H9 (cell line): ENCODE results near the gene CALN1. TPM values are rescaled to one million over a fixed set of nuclear protein-coding genes. Genes with fewer than 3 reads are reported as not detected.

ENCODE experiments used
- DNase-seq: peaks from one replicate; pipeline ENCODE4 v3.0.0-alpha.2; 2017
- H2AFZ ChIP-seq: one replicate; pipeline ENCODE4 v1.6.1; 2013; ENCODE audit warnings: mild to moderate bottlenecking, low read length, control low read depth, moderate library complexity
- H2AK5ac ChIP-seq: 2 replicates; pipeline ENCODE4 v1.6.1; 2013; ENCODE audit warnings: low read length, control low read depth, mixed read lengths; ENCODE audit not compliant: insufficient read length
- H2BK120ac ChIP-seq: one replicate; pipeline ENCODE4 v1.6.1; 2013; ENCODE audit warnings: low read depth, mild to moderate bottlenecking, low read length, control low read depth, inconsistent platforms; ENCODE audit not compliant: poor library complexity, severe bottlenecking
- H2BK12ac ChIP-seq: 2 replicates; pipeline ENCODE4 v1.6.1; 2013; ENCODE audit warnings: low read length, control low read depth, mixed read lengths, low read depth; ENCODE audit not compliant: insufficient read length
- H2BK15ac ChIP-seq: 2 replicates; pipeline ENCODE4 v1.6.1; 2013; ENCODE audit warnings: low read depth, low read length, control low read depth
- H2BK20ac ChIP-seq: one replicate; pipeline ENCODE4 v1.6.1; 2013; ENCODE audit warnings: low read depth, mild to moderate bottlenecking, low read length, control low read depth, inconsistent platforms; ENCODE audit not compliant: poor library complexity, severe bottlenecking
- H2BK5ac ChIP-seq: 2 replicates; pipeline ENCODE4 v1.6.1; 2013; ENCODE audit warnings: low read length, control low read depth, mixed read lengths; ENCODE audit not compliant: insufficient read length
- H3K14ac ChIP-seq: 2 replicates; pipeline ENCODE4 v1.6.1; 2013; ENCODE audit warnings: low read length, control low read depth; ENCODE audit not compliant: insufficient read depth
- H3K18ac ChIP-seq: 2 replicates; pipeline ENCODE4 v1.6.1; 2013; ENCODE audit warnings: low read depth, mild to moderate bottlenecking, mixed read lengths, low read length, control low read depth; ENCODE audit not compliant: insufficient read length
- H3K23ac ChIP-seq: 2 replicates; pipeline ENCODE4 v1.6.1; 2013; ENCODE audit warnings: low read length, control low read depth, mixed read lengths, low read depth; ENCODE audit not compliant: insufficient read length
- H3K23me2 ChIP-seq: 2 replicates; pipeline ENCODE4 v1.6.1; 2013; ENCODE audit warnings: low read depth, mild to moderate bottlenecking, mixed read lengths, low read length, control low read depth; ENCODE audit not compliant: insufficient read length, poor library complexity, severe bottlenecking
- H3K27ac ChIP-seq: 2 replicates; pipeline ENCODE4 v1.5.1; 2013; ENCODE audit warnings: low read length, control low read depth, mixed read lengths, low read depth; ENCODE audit not compliant: insufficient read length
- H3K27me3 ChIP-seq: 2 replicates; pipeline ENCODE4 v1.6.1; 2013; ENCODE audit warnings: low read length, control low read depth, inconsistent platforms; ENCODE audit not compliant: insufficient read depth
- H3K4ac ChIP-seq: 2 replicates; pipeline ENCODE4 v1.6.1; 2013; ENCODE audit warnings: low read depth, mild to moderate bottlenecking, control low read depth, inconsistent platforms, low read length, moderate library complexity
- H3K4me1 ChIP-seq: 2 replicates; pipeline ENCODE4 v1.6.1; 2013; ENCODE audit warnings: low read length, control low read depth, inconsistent platforms; ENCODE audit not compliant: insufficient read depth
- H3K4me2 ChIP-seq: 2 replicates; pipeline ENCODE4 v1.6.1; 2013; ENCODE audit warnings: low read length, control low read depth, mixed read lengths; ENCODE audit not compliant: insufficient read length, insufficient read depth
- H3K56ac ChIP-seq: 2 replicates; pipeline ENCODE4 v1.6.1; 2013; ENCODE audit warnings: low read depth, mild to moderate bottlenecking, mixed read lengths, low read length, control low read depth; ENCODE audit not compliant: insufficient read length
- H3K79me1 ChIP-seq: 2 replicates; pipeline ENCODE4 v1.6.1; 2013; ENCODE audit warnings: low read depth, mild to moderate bottlenecking, moderate library complexity, low read length, control low read depth, inconsistent platforms; ENCODE audit not compliant: insufficient read depth, poor library complexity, severe bottlenecking
- H3K79me2 ChIP-seq: 2 replicates; pipeline ENCODE4 v1.6.1; 2013; ENCODE audit warnings: low read length, control low read depth, inconsistent platforms; ENCODE audit not compliant: insufficient read depth
- H3K9ac ChIP-seq: 2 replicates; pipeline ENCODE4 v1.6.1; 2013; ENCODE audit warnings: low read length, control low read depth, mixed read lengths; ENCODE audit not compliant: insufficient read length; ENCODE audit errors: extremely low read depth
- H3K9me3 ChIP-seq: one replicate; pipeline ENCODE4 v1.6.1; 2013; ENCODE audit warnings: low read depth, low read length, inconsistent platforms; ENCODE audit not compliant: control insufficient read depth
- H3T11ph ChIP-seq: one replicate; pipeline ENCODE4 v1.6.1; 2013; ENCODE audit warnings: mild to moderate bottlenecking, low read length, control low read depth, inconsistent platforms
- H4K20me1 ChIP-seq: one replicate; pipeline ENCODE4 v1.6.1; 2013; ENCODE audit not compliant: control insufficient read depth, insufficient read length, insufficient read depth
- H4K5ac ChIP-seq: 2 replicates; pipeline ENCODE4 v1.6.1; 2013; ENCODE audit warnings: low read depth, mild to moderate bottlenecking, mixed read lengths, low read length, control low read depth; ENCODE audit not compliant: insufficient read length
- H4K8ac ChIP-seq: replicated peaks from 2 replicates; pipeline ENCODE4 v1.6.1; 2013; ENCODE audit warnings: low read length, control low read depth, mixed read lengths, low read depth; ENCODE audit not compliant: insufficient read length
- H4K91ac ChIP-seq: 2 replicates; pipeline ENCODE4 v1.6.1; 2013; ENCODE audit warnings: low read depth, mild to moderate bottlenecking, moderate library complexity, mixed read lengths, low read length, control low read depth; ENCODE audit not compliant: insufficient read length
- H3K27ac Mint-ChIP-seq, 3 experiments: 2 replicates in 2 of 3; 3 replicates in 1 of 3; pipeline ENCODE4 v1.8.0; 2020 to 2021; ENCODE audit warnings: mixed read lengths in 3 of 3, mild to moderate bottlenecking in 1 of 3, moderate library complexity in 1 of 3
- H3K27me3 Mint-ChIP-seq: 2 replicates; pipeline ENCODE4 v1.8.0; 2021; ENCODE audit warnings: low read depth, mild to moderate bottlenecking, moderate library complexity, mixed read lengths
- H3K36me3 Mint-ChIP-seq, 3 experiments: 2 replicates in 2 of 3; 3 replicates in 1 of 3; pipeline ENCODE4 v1.8.0; 2020 to 2021; ENCODE audit warnings: low read depth in 3 of 3, mixed read lengths in 3 of 3; ENCODE audit not compliant: insufficient read depth in 1 of 3
- H3K4me1 Mint-ChIP-seq, 2 experiments: 2 replicates each; pipeline ENCODE4 v1.8.0; 2020; ENCODE audit warnings: mixed read lengths in 2 of 2
- H3K4me3 Mint-ChIP-seq, 2 experiments: 2 replicates in 1 of 2; 3 replicates in 1 of 2; pipeline ENCODE4 v1.8.0; 2020 to 2021; ENCODE audit warnings: mild to moderate bottlenecking in 2 of 2, mixed read lengths in 2 of 2, moderate library complexity in 1 of 2
- H3K9me3 Mint-ChIP-seq, 2 experiments: 2 replicates in 1 of 2; 3 replicates in 1 of 2; pipeline ENCODE4 v1.8.0; 2020; ENCODE audit warnings: mild to moderate bottlenecking in 2 of 2, mixed read lengths in 2 of 2, moderate library complexity in 1 of 2
- WGBS: extraction: QIAGEN DNeasy Blood & Tissue Kit; methylation state at CpG from one replicate; pipeline ENCODE4 v1.1.7; 2013; ENCODE audit warnings: missing lambda C conversion rate, low lambda C conversion rate, mixed read lengths; ENCODE audit not compliant: insufficient read length; ENCODE audit errors: extremely low coverage; 5-methylcytosine and 5-hydroxymethylcytosine counted together
- total RNA-seq: library from RNA; stranded (reverse); gene quantifications from 2 replicates; pipeline ENCODE4 v1.2.1, GENCODE V29; 2021
- TF ChIP-seq, protein P1 (sequence below): fragments of 200-600 bp; sonication (generic); conservative IDR thresholded peaks from 3 replicates; pipeline ENCODE4 v1.8.0; 2021; ENCODE audit warnings: antibody characterized with exemption, mild to moderate bottlenecking

CALN1 gene
- total RNA-seq, 1 experiment from 2014 or later = 2.8 TPM

GRCh38 chr7:72213769-72214168, 198.4 kb downstream of the CALN1 start:
- no peak for DNase-seq
- no peak overlapping the region for H3K4me2 ChIP-seq
- H2BK120ac ChIP-seq = no peak overlapping the region
- H3K4me1 ChIP-seq = no peaks in the 10 kb centered on the region
- Mint-ChIP-seq H3K27me3 (peaks cover 6% of the 10 kb centered on the region), H3K36me3 (no peaks in the 10 kb centered on the region), H3K4me1 (peaks cover 2 to 6% of the 10 kb centered on the region in 2 experiments), H3K4me3 (no peak overlapping the region), H3K27ac (no peak overlapping the region; a peak in 1 of 7 replicates), H3K9me3 (no peaks in the 10 kb centered on the region)
- H2BK5ac ChIP-seq = no peak overlapping the region
- H3K14ac ChIP-seq = no peak overlapping the region
- no peak overlapping the region for H2AK5ac ChIP-seq
- H4K20me1 ChIP-seq = no peaks in the 10 kb centered on the region
- H3K79me1 ChIP-seq = no peaks in the 10 kb centered on the region
- H3K27ac ChIP-seq = no peak overlapping the region
- TF ChIP-seq, protein P1, sequence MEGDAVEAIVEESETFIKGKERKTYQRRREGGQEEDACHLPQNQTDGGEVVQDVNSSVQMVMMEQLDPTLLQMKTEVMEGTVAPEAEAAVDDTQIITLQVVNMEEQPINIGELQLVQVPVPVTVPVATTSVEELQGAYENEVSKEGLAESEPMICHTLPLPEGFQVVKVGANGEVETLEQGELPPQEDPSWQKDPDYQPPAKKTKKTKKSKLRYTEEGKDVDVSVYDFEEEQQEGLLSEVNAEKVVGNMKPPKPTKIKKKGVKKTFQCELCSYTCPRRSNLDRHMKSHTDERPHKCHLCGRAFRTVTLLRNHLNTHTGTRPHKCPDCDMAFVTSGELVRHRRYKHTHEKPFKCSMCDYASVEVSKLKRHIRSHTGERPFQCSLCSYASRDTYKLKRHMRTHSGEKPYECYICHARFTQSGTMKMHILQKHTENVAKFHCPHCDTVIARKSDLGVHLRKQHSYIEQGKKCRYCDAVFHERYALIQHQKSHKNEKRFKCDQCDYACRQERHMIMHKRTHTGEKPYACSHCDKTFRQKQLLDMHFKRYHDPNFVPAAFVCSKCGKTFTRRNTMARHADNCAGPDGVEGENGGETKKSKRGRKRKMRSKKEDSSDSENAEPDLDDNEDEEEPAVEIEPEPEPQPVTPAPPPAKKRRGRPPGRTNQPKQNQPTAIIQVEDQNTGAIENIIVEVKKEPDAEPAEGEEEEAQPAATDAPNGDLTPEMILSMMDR = no peak
- WGBS = no CpG with 5 or more reads among the region's 5 CpGs
- no peak overlapping the region for H3K56ac ChIP-seq
- no peaks in the 10 kb centered on the region for H3K79me2 ChIP-seq
- H3T11ph ChIP-seq = no peak overlapping the region
- H3K23ac ChIP-seq = no peak overlapping the region
- no peak overlapping the region for H2AFZ ChIP-seq
- H4K5ac ChIP-seq = no peak overlapping the region
- no peaks in the 10 kb centered on the region for H3K9me3 ChIP-seq
- no peak overlapping the region for H3K9ac ChIP-seq
- no peak overlapping the region for H2BK12ac ChIP-seq
- no peak overlapping the region for H4K91ac ChIP-seq
- no peaks in the 10 kb centered on the region for H3K23me2 ChIP-seq
- no peak overlapping the region for H2BK15ac ChIP-seq
- no peak overlapping the region for H3K18ac ChIP-seq
- no peak overlapping the region for H3K4ac ChIP-seq
- no peaks in the 10 kb centered on the region for H3K27me3 ChIP-seq
- H4K8ac ChIP-seq = no peak overlapping the region
- no peak overlapping the region for H2BK20ac ChIP-seq
